HL-60/S4 treated with retinoic acid at 250 ng/mL for 4 days and 3 days (cell line): ENCODE results near the gene GPX3.

Source experiments
- in situ Hi-C: fragments of 300-500 bp; cut with MboI; formaldehyde crosslinking; loops from 2 replicates; pipeline ENCODE4 v1.7.0; 2022; ENCODE audit warnings: low sequenced_read_pairs

GPX3 gene

GRCh38 chr5:151012862-151013261 lies 7.5 kb upstream of the GPX3 start:
- in situ Hi-C loops: no loop called here

- in situ Hi-C loops: no loop called here
Measured at GRCh38 chr5:151014680-151015343, 5.6 kb upstream of the GPX3 start.

GRCh38 chr5:151015974-151016587 lies 4.3 kb upstream of the GPX3 start:
- in situ Hi-C loops: no loop called here

- in situ Hi-C loops: no loop called here
Measured at GRCh38 chr5:151016700-151017099, 3.7 kb upstream of the GPX3 start.

- in situ Hi-C loops: no loop called here
Measured at GRCh38 chr5:151017897-151018296, 2.5 kb upstream of the GPX3 start.

DNA sequence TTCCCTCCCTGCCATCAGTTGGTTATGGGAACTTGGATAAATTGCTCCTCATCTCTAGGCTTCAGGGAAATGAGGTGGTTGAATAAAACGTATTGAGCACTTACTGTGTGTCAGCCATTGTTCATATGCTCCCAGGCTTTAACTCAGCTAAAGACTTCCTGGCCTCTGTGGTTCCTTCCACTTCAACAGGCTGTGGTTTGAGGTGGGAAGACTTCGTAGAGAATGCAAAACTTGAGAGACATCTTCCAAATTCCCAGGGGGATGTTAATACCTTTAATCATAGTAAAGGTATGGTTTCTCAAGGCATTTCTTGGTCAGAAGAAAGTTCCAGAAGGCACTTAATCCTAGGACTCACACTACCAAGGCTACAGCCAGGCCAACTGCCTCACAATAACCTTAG lies 1.5 kb upstream of the GPX3 start:
- in situ Hi-C loops: no loop called here

DNA sequence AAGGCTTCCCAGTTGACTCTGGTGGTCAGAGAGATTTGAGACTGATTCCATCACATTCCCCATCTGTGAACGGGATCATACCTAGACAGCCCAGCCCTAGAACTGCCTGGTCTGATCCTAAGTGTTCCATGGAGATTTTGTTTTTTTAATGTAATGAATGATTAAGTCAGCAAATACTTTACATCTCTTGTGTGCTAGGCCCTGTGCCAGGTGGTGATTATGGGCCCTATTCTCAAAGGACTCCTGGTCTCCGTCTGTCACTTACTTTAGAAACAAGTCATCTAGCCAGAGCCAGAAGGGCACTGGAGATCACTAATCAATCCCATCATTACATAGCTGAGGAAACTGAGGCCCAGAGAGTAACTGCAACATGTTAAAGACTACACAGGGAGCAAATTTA lies 1.1 kb upstream of the GPX3 start:
- in situ Hi-C loops: no loop called here

DNA sequence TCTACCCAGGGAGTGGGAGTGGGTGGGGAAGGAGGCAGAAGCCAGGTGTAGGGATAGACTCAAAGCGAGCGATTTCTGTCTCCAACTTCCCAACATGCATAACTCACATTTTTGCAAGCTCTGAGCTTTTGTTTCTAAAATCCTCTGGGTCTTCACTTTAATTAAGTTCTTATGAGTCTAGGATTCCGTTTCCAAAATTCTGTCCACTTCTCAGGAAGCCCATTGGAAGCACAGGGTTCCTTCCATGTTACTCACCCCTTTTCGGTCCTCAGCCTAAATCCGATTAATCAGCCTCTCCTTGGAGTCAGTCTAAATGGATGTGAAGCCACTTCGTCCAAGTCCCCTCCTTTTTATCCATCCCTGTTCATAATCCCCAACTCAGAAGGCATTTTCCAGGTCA lies 1.4 kb downstream of the GPX3 start:
- in situ Hi-C loops: no loop called here

GRCh38 chr5:151022511-151023018 lies 2.2 kb downstream of the GPX3 start:
- in situ Hi-C loops: no loop called here

- in situ Hi-C loops: no loop called here
Measured at GRCh38 chr5:151023047-151023615, 2.7 kb downstream of the GPX3 start.

- in situ Hi-C loops: no loop called here
Measured at GRCh38 chr5:151023651-151024050, 3.3 kb downstream of the GPX3 start.

DNA sequence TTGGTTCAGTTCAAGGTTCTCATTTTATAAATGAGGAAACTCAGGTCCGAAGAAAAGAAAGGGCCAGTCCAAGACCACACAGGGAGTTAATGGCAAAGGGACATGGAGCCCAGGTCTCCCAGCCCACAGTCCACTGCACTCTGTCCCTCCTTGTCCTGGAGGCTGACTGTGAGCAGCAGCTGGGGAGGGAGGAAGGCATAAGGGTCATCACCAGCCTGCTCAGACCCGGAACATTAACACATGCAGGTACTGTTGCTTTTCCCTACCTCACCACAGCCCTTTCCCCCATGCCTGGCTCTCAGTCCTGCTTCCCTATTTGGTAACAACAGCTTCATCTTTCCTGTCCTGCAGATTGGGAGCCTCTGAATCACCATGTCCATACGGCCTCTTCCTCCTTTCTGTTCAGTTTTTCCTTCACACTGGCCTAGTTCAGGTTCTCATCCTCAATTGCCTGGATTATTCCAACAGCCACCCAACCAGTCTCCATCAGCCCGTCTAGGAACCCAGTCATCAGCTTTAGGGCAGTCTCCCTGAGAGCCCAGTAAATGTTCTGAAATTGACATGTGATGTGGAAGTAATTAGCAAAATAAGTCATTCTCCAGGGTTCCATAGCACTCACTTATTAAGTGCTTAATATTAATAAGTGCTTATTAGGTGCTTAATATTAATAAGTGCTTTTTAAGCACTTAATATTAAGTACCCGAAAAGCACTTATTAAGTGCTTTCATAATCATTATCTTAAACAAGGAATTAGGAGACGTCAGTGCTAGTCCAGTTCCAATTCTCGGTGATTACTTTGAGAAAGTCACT lies 4.3 kb downstream of the GPX3 start:
- in situ Hi-C loops: loop anchor here (25.0 kb wide), 1 partner anchor 462 kb away; no protein-coding TSS in a partner anchor

DNA sequence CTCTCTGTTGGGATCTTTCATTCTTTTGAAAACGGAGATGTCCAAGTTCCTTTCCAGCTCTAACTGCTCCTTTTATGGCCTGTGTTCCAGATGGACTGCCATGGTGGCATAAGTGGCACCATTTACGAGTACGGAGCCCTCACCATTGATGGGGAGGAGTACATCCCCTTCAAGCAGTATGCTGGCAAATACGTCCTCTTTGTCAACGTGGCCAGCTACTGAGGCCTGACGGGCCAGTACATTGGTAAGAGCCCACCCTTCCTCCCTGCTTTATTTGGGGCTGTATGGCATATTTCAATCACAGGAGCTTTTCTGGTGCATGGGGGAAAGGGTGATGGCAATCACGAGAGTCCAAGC lies 4.8 kb downstream of the GPX3 start:
- in situ Hi-C loops: loop anchor here (25.0 kb wide), 1 partner anchor 463 kb away; no protein-coding TSS in a partner anchor

- in situ Hi-C loops: loop anchor here (25.0 kb wide), 1 partner anchor 464 kb away; no protein-coding TSS in a partner anchor
Measured at GRCh38 chr5:151026088-151026487, 5.7 kb downstream of the GPX3 start.

DNA sequence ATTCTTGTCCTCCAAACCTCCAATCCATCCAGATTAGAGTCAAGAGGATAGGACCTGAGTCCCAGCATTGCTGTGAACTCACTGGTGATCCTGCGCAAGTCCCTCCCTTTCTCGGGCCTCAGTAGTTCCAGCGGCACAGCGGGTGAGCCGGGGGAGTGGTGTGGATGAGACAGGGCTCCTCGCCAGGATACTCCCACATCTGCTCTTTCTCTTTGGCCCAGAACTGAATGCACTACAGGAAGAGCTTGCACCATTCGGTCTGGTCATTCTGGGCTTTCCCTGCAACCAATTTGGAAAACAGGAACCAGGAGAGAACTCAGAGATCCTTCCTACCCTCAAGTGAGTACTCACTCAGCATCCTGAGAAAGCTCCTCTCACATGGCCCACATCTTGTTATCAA lies 6.3 kb downstream of the GPX3 start:
- in situ Hi-C loops: loop anchor here (25.0 kb wide), 1 partner anchor 464 kb away; no protein-coding TSS in a partner anchor

GRCh38 chr5:151027961-151028479 lies 7.6 kb downstream of the GPX3 start:
- in situ Hi-C loops: loop anchor here (25.0 kb wide), 1 partner anchor 466 kb away; no protein-coding TSS in a partner anchor

DNA sequence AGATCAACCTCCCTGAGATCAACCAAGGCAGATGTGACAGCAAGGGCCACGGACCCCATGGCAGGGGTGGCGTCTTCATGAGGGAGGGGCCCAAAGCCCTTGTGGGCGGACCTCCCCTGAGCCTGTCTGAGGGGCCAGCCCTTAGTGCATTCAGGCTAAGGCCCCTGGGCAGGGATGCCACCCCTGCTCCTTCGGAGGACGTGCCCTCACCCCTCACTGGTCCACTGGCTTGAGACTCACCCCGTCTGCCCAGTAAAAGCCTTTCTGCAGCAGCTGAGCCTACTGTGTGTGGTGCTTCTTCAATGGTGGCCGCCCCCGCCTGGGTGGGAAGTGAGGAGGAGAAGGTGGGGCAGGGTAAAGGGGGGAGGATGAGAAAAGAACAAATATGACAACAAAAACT lies 8.3 kb downstream of the GPX3 start:
- in situ Hi-C loops: loop anchor here (25.0 kb wide), 1 partner anchor 466 kb away; no protein-coding TSS in a partner anchor

DNA sequence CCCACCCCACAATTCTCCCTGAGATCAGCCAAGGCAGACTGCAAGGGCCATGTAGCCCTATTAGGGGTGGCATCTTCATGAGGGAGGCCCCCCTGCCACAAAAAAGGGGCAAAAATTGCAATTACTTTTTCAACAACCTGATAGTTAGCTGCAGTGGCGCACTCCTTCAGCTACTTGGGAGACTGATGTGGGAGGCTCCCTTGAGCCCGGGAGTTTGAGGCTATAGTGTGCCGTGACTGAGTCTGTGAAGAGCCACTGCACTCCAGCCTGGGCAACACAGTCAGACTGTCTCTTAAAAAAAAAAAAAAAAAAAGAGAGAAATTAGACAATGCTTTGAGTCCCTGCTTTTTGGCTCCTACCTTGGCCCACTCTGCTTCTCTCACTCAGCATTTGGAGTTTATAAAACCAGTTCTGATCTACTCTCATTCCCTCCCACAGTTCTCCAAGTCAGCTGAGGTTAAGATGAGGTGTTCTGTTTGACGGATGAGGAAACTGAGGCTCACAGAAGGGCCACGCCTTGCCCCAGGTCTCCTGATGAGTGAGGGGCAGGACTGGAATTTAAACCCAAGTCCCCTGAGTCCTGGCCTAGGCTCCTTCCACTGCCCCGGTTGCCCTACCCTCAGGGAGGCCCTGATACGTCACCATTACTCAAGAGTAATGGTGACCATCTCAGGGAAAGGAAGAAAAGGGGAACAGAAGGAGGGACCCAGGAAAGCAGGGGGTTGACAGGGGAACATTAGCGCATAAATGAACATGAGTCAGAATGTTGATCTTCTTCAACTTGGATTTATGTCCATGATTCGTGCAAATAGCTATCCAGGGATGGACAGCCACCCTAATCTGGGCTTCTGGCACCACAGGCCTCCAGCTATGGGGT lies 9.0 kb downstream of the GPX3 start:
- in situ Hi-C loops: loop anchor here (25.0 kb wide), 1 partner anchor 467 kb away; no protein-coding TSS in a partner anchor

- in situ Hi-C loops: loop anchor here (25.0 kb wide), 1 partner anchor 468 kb away; no protein-coding TSS in a partner anchor
Measured at GRCh38 chr5:151030056-151030336, 9.6 kb downstream of the GPX3 start.

- in situ Hi-C loops: loop anchor here (25.0 kb wide), 1 partner anchor 468 kb away; no protein-coding TSS in a partner anchor
Measured at GRCh38 chr5:151030379-151030778, 10.0 kb downstream of the GPX3 start.
